Panc1 (cell line): ENCODE results near the gene MKLN1. TPM values are rescaled to one million over a fixed set of nuclear protein-coding genes. Genes with fewer than 3 reads are reported as not detected.
A peak's percentile ranks its signal among the peaks of the same experiment; 100 is the strongest.

ENCODE experiments used
- ATAC-seq: fragments of 200-7000 bp; cut with Tn5 transposase; 2 replicates; pipeline ENCODE4 v1.9.1; 2020; ENCODE audit warnings: mild to moderate bottlenecking, moderate library complexity
- BruUV-seq: library from RNA; stranded (reverse); fragments of 400-500 nt; replicated peaks from 2 replicates; lab custom pipeline; 2021; lab: Mats Ljungman, UMichigan
- CTCF ChIA-PET: fragments of 300-600 bp; sonication (Branson Sonifier 250); formaldehyde crosslinking; loops from one replicate; lab custom pipeline; 2022; ENCODE audit warnings: antibody characterized with exemption; lab: Charles Lee
- POLR2A ChIA-PET: fragments of 300-600 bp; sonication (Branson Sonifier 250); formaldehyde crosslinking; loops from one replicate; lab custom pipeline; 2022; ENCODE audit warnings: antibody characterized with exemption; lab: Charles Lee
- DNase-seq: peaks from one replicate; pipeline ENCODE4 v3.0.0-alpha.2; 2010; ENCODE audit warnings: low read depth, low spot score
- H3K27ac ChIP-seq: 2 replicates; pipeline ENCODE4 v1.5.1; 2011; ENCODE audit warnings: mild to moderate bottlenecking, low read length, inconsistent platforms
- H3K27me3 ChIP-seq: fragments of 200-500 bp; sonication (Bioruptor generic); 2 replicates; pipeline ENCODE4 v1.6.0; 2014; ENCODE audit warnings: low read length, inconsistent platforms; ENCODE audit not compliant: control insufficient read depth, insufficient read depth
- H3K36me3 ChIP-seq: fragments of 200-500 bp; sonication (Bioruptor generic); 2 replicates; pipeline ENCODE4 v1.5.1; 2014; ENCODE audit warnings: inconsistent platforms, mild to moderate bottlenecking, low read length, moderate library complexity; ENCODE audit not compliant: control insufficient read depth, insufficient read depth
- H3K4me1 ChIP-seq: 2 replicates; pipeline ENCODE4 v1.5.1; 2011; ENCODE audit warnings: inconsistent platforms, mild to moderate bottlenecking, low read length, moderate library complexity; ENCODE audit not compliant: control insufficient read depth, insufficient read depth
- H3K4me3 ChIP-seq, 2 experiments: 2 replicates each; pipeline ENCODE4 v1.5.1; 2011 to 2012; ENCODE audit warnings: low read depth in 2 of 2, low read length in 2 of 2, mild to moderate bottlenecking in 2 of 2, inconsistent platforms in 1 of 2, moderate library complexity in 1 of 2
- H3K9me3 ChIP-seq: fragments of 200-500 bp; sonication (Bioruptor generic); 2 replicates; pipeline ENCODE4 v1.5.1; 2014; ENCODE audit warnings: low read depth, mild to moderate bottlenecking, inconsistent platforms, low read length, moderate library complexity; ENCODE audit not compliant: control insufficient read depth, insufficient read depth
- POLR2AphosphoS5 ChIP-seq: IDR thresholded peaks from 2 replicates; pipeline ENCODE4 v1.6.1; 2012; ENCODE audit warnings: mild to moderate bottlenecking, low read depth, low read length, moderate library complexity
- SIN3A ChIP-seq: IDR thresholded peaks from 2 replicates; pipeline ENCODE4 v1.6.1; 2012; ENCODE audit warnings: low read depth, mild to moderate bottlenecking, low read length, moderate library complexity, borderline replicate concordance; ENCODE audit not compliant: insufficient read depth
- TCF7L2 ChIP-seq: IDR thresholded peaks from 2 replicates; pipeline ENCODE4 v1.6.1; 2011; ENCODE audit warnings: mild to moderate bottlenecking, low read depth, low read length, inconsistent platforms
- in situ Hi-C: cut with HindIII; loops from 2 replicates; pipeline ENCODE4 v1.10.0; 2016; ENCODE audit warnings: low sequenced_read_pairs, low pct_unique_long_range_greater_than_20kb
- intact Hi-C: fragments of 100-400 bp; cut with micrococcal nuclease; formaldehyde crosslinking; loops from one replicate; pipeline ENCODE4 v1.10.0; 2022; ENCODE audit not compliant: unreplicated experiment
- total RNA-seq: library from RNA; stranded (reverse); gene quantifications from one replicate; pipeline ENCODE4 v1.2.1, GENCODE V29; 2021; ENCODE audit not compliant: unreplicated experiment
- TF ChIP-seq, protein P1 (sequence below): fragments of 450-650 bp; IDR thresholded peaks from 2 replicates; pipeline ENCODE4 v1.5.1; 2017; ENCODE audit warnings: mild to moderate bottlenecking
- TF ChIP-seq, protein P2 (sequence below), 2 experiments: IDR thresholded peaks; 2 replicates each; pipeline ENCODE4 v1.6.1; 2011 to 2012; ENCODE audit warnings: low read depth in 2 of 2, control low read depth in 1 of 2, low read length in 1 of 2, mild to moderate bottlenecking in 1 of 2, moderate library complexity in 1 of 2; ENCODE audit not compliant: insufficient read depth in 1 of 2

MKLN1 gene
- total RNA-seq, 1 experiment from 2014 or later, result 46.4 TPM

- ATAC-seq, result no peak
- H3K4me1 ChIP-seq, result peaks cover 30% of the 10 kb centered on the region
Observed at GRCh38 chr7:131354390-131354789, 26.7 kb downstream of the MKLN1 start.

GRCh38 chr7:131355917-131356777 is 28.5 kb downstream of the MKLN1 start:
- Histone ChIP-seq H3K27ac (no peak overlapping the region), H3K9me3 (no peaks in the 10 kb centered on the region), H3K27me3 (no peaks in the 10 kb centered on the region), H3K4me3 (no peak overlapping the region), H3K36me3 (no peaks in the 10 kb centered on the region), H3K4me1 (peaks cover 31% of the 10 kb centered on the region)
- DNase-seq (no peak), ATAC-seq (peak; percentile 48; the same call in 1 of the 2 replicates)
- intact Hi-C loops, result no loop called here
- CTCF ChIA-PET, result interaction anchor here (0.6 kb wide), 1 partner anchor 287 kb away, joined by 3 read pairs; no protein-coding TSS in a partner anchor
- POLR2A ChIA-PET, result no interaction called here
- BruUV-seq, result no TSS peak
- in situ Hi-C loops, result no loop called here
- TF ChIP-seq, protein P1, sequence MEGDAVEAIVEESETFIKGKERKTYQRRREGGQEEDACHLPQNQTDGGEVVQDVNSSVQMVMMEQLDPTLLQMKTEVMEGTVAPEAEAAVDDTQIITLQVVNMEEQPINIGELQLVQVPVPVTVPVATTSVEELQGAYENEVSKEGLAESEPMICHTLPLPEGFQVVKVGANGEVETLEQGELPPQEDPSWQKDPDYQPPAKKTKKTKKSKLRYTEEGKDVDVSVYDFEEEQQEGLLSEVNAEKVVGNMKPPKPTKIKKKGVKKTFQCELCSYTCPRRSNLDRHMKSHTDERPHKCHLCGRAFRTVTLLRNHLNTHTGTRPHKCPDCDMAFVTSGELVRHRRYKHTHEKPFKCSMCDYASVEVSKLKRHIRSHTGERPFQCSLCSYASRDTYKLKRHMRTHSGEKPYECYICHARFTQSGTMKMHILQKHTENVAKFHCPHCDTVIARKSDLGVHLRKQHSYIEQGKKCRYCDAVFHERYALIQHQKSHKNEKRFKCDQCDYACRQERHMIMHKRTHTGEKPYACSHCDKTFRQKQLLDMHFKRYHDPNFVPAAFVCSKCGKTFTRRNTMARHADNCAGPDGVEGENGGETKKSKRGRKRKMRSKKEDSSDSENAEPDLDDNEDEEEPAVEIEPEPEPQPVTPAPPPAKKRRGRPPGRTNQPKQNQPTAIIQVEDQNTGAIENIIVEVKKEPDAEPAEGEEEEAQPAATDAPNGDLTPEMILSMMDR, result peak; percentile 10; the same call in 1 of the 2 replicates
- TF ChIP-seq, protein P2, sequence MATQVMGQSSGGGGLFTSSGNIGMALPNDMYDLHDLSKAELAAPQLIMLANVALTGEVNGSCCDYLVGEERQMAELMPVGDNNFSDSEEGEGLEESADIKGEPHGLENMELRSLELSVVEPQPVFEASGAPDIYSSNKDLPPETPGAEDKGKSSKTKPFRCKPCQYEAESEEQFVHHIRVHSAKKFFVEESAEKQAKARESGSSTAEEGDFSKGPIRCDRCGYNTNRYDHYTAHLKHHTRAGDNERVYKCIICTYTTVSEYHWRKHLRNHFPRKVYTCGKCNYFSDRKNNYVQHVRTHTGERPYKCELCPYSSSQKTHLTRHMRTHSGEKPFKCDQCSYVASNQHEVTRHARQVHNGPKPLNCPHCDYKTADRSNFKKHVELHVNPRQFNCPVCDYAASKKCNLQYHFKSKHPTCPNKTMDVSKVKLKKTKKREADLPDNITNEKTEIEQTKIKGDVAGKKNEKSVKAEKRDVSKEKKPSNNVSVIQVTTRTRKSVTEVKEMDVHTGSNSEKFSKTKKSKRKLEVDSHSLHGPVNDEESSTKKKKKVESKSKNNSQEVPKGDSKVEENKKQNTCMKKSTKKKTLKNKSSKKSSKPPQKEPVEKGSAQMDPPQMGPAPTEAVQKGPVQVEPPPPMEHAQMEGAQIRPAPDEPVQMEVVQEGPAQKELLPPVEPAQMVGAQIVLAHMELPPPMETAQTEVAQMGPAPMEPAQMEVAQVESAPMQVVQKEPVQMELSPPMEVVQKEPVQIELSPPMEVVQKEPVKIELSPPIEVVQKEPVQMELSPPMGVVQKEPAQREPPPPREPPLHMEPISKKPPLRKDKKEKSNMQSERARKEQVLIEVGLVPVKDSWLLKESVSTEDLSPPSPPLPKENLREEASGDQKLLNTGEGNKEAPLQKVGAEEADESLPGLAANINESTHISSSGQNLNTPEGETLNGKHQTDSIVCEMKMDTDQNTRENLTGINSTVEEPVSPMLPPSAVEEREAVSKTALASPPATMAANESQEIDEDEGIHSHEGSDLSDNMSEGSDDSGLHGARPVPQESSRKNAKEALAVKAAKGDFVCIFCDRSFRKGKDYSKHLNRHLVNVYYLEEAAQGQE (IDR thresholded peaks at IDR 0.05; ENCODE audit: insufficient read depth in 1 of 2, low read depth in 2 of 2, low read length in 1 of 2), result no peak

More at GRCh38 chr7:131354390-131354789, 26.7 kb downstream of the MKLN1 start:
- CTCF ChIA-PET, result no interaction called here
- in situ Hi-C loops, result no loop called here
- POLR2A ChIA-PET, result no interaction called here
- Histone ChIP-seq H3K4me3 (no peak overlapping the region), H3K27me3 (no peaks in the 10 kb centered on the region), H3K36me3 (no peaks in the 10 kb centered on the region), H3K9me3 (no peaks in the 10 kb centered on the region; the same call in 1 of the 2 replicates), H3K27ac (no peak overlapping the region)
- intact Hi-C loops, result no loop called here
- DNase-seq, result no peak
- TF ChIP-seq, protein P1, result no peak
- TF ChIP-seq TCF7L2 (no peak), SIN3A (no peak), POLR2AphosphoS5 (no peak)
- TF ChIP-seq, protein P2 (IDR thresholded peaks at IDR 0.05; ENCODE audit: insufficient read depth in 1 of 2, low read depth in 2 of 2, low read length in 1 of 2), result no peak
- BruUV-seq, result no TSS peak
